ENCODE results near the gene ACTMAP.

DNA sequence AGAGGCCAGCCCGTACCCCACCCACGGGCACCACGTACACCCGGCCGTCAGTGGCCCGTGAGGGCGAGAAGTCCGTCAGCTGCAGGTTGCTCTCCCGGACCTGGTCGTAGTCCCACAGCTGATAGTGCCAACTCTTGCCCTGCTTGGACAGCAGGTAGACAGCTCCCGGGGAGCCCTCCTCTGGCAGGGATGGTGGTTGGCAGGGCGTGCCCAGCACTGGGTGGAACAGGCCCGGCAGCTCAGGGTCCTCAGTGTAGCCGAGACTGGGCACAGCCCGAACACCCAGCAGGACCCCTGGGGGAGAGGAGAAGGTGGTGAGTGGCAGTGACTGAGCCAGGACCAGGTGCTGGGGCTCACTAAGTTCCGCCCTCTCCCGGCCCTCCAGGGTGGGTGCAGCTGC lies 7.8 kb downstream of the ACTMAP start:
- TF ChIP-seq POLR2A (IDR thresholded peaks at IDR 0.05) (no peak), CTCF (IDR thresholded peaks at IDR 0.05) (no peak), EP300 (IDR thresholded peaks at IDR 0.05) (no peak)
